VCaP (cell line): ENCODE data around the gene NEK9.

Source experiments
- H3K27ac ChIP-seq: fragments of 450-650 bp; 2 replicates; pipeline ENCODE4 v1.5.1; 2017
- TF ChIP-seq, protein P1 (sequence below): fragments of 450-650 bp; conservative IDR thresholded peaks from 2 replicates; pipeline ENCODE4 v1.5.1; 2017; ENCODE audit warnings: mild to moderate bottlenecking, moderate library complexity

NEK9 gene

DNA sequence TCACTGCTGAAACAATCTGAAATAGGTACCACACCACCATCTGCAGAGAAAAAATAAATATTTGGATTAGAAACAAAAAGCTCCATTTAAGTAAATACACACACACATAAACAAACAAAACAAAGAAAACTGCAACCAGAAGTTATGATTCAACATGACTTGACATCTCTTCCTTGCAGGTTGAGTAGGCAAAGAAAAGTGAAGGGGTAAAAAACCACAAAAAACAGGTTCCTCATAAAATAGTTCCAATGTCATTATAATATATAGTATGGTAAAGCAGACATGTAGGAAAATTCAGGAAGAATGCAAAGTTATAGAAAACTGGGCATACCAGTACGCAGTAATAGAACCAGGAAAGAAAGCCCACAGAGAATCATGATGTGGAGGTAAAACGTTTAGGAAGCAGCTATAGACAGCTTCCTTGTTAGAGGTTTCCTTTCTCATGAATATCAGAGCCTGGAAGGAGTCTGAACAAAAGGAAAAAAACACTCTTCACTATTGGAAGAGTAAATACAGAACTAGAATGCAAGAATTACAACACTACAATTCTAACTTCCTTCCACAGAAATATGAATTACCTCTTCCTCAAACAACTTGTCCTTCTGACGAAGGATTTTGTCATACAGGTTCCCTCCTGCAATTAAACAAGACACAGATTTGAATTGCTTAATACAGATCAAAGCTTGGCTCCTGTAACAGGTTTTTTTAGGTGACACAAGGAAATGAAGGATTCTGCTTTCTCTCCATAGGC is 6.1 kb downstream of the NEK9 start:
- TF ChIP-seq, protein P1, sequence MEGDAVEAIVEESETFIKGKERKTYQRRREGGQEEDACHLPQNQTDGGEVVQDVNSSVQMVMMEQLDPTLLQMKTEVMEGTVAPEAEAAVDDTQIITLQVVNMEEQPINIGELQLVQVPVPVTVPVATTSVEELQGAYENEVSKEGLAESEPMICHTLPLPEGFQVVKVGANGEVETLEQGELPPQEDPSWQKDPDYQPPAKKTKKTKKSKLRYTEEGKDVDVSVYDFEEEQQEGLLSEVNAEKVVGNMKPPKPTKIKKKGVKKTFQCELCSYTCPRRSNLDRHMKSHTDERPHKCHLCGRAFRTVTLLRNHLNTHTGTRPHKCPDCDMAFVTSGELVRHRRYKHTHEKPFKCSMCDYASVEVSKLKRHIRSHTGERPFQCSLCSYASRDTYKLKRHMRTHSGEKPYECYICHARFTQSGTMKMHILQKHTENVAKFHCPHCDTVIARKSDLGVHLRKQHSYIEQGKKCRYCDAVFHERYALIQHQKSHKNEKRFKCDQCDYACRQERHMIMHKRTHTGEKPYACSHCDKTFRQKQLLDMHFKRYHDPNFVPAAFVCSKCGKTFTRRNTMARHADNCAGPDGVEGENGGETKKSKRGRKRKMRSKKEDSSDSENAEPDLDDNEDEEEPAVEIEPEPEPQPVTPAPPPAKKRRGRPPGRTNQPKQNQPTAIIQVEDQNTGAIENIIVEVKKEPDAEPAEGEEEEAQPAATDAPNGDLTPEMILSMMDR = no peak
- no peak overlapping the region for H3K27ac ChIP-seq

DNA sequence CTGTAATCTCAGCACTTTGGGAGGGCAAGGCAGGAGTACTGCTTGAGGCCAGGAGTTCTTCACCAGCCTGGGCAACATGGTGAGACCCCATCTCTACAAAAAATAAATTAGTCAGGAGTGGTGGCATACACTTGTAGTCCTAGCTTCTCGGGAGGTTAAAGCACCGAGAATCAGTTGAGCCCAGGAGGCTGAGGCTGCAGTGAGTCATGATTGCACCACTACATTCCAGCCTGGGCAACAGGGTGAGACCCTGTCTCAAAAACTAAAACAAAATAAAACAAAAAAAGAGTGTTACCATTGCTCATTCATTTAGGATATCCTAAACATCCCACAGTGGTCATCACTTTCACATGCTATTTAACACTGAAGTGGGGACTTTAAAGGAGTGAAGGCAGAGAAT is 7.8 kb downstream of the NEK9 start:
- H3K27ac ChIP-seq = no peak overlapping the region
- TF ChIP-seq, protein P1 = no peak

DNA sequence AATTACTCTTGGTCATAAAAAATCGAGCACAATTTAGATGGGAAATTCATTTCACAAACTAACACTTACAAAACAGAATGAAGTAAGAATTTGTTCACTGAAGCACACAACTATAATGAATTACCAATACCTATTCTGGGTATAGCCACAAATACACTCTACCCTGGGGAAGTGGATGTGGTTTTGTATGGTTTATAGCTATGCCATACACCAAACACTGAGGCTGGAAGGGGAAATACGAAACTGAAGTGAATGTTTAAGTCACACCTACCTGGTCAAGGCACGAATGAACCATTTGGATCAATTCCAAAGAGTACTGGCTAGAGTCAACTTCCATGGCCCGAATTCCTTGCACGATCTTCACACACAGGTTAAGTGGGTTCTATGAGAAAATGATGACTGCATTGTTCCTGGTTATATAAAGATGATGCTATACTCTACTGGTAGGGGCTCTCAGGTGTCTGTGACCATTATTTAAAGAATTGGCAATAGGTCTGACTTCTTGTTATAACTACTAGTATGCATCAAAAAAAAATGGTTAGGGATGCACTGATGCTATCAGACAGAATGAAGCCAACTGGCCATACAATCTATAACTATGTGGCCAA is 12.8 kb downstream of the NEK9 start:
- TF ChIP-seq, protein P1 = no peak
- H3K27ac ChIP-seq = no peak overlapping the region

DNA sequence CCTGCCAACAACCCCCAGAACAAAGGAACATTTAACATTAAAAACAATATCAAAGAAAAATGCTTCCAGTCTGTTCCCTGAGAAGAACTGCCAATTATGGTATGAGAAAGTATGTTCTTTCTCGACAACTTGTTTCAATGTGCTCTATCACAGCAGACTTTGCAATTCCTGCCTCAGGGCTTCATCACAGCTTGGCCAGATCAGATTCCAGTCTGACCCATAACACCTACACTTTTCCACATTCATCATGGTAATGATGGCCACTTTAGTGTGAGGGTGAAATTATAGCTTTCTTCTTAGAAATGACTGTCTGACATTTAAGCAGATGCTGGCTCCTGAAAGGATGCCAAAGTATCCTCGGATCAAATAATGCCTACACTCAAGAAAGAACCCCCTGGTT is 17.0 kb downstream of the NEK9 start:
- TF ChIP-seq, protein P1 = no peak
- no peak overlapping the region for H3K27ac ChIP-seq

DNA sequence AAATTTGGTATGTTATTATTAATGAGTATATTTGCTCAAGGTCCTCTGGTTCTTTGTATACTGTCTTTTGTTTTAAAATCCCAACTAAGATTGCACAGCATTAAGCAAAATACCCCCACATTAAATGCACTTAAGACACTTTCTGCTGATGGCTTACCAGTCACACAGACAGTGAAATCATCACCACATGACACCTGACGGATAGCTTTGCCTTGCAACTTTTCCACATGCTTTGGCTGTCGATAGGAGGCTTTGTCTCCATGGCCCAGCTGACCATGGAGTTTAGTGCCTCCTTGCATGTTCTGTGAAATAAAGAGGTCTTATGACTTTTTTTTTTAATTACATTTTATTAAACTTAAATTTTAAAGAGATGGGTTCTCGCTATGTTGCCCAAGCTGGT is 19.7 kb downstream of the NEK9 start:
- TF ChIP-seq, protein P1 = no peak
- H3K27ac ChIP-seq = no peak overlapping the region

DNA sequence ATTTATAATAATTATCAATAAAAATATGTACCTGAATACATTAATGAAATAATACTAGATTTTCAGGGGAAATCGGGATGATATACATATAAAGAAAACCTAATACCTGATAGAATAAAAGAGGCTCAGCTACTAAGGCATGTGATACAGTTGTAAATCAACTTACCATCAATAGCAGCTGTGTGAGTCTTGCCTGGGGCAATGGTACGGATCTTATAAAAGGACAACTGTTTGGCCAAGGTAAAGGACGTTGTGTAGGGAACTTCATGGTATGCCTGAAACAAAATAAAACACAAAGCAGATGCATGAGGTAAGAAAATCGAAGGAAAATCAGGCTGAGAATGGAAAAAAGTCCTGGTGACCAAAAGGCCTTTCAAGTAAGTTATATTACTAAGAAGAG is 25.4 kb downstream of the NEK9 start:
- TF ChIP-seq, protein P1 = no peak
- H3K27ac ChIP-seq = peak overlapping the region; percentile 95

DNA sequence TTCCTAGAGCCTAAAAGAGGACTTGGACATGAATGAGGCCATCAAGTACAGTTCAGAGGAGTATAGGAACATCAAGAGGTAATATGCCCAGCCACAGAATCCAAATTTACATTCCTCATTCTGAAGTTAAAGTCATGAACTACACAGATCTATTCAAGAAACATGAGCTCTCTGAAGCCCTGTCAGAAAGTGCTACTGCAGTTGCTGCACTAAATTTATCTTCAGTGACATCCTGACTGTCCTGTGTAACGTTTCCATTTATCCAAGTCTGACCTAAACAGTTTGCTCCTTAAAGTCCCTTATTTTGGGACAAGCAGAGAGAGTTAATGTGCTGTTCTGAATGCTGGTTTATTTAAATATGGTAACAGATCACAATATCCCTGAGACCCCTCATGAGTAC is 28.2 kb downstream of the NEK9 start:
- TF ChIP-seq, protein P1 = no peak
- peak overlapping the region; percentile 95 for H3K27ac ChIP-seq
